ENCODE data around the gene CTTN.

Gene CTTN

GRCh38 chr11:70397983-70398833 is at the start of gene CTTN:
Gene CTTN (plus strand): TSS chr11:70398529. CDS start chr11:70407298, 8,769 bp downstream.
- DNase-seq (ENCODE audit: low read depth) = no peak

- DNase-seq (ENCODE audit: low read depth) = no peak
Observed at GRCh38 chr11:70348608-70349007, 49.7 kb upstream of the CTTN start.

- DNase-seq (ENCODE audit: low read depth) = no peak
Observed at GRCh38 chr11:70351646-70352045, 46.7 kb upstream of the CTTN start.

- no peak for DNase-seq (ENCODE audit: low read depth)
Observed at GRCh38 chr11:70352100-70352499, 46.2 kb upstream of the CTTN start.

GRCh38 chr11:70352601-70353000 is 45.7 kb upstream of the CTTN start:
- no peak for DNase-seq (ENCODE audit: low read depth)

GRCh38 chr11:70353329-70353728 is 45.0 kb upstream of the CTTN start:
- no peak for DNase-seq (ENCODE audit: low read depth)

- DNase-seq (ENCODE audit: low read depth) = no peak
Observed at GRCh38 chr11:70353900-70354568, 44.3 kb upstream of the CTTN start.

- DNase-seq (ENCODE audit: low read depth) = no peak
Observed at GRCh38 chr11:70354629-70355028, 43.7 kb upstream of the CTTN start.

- no peak for DNase-seq (ENCODE audit: low read depth)
Observed at GRCh38 chr11:70358753-70359152, 39.6 kb upstream of the CTTN start.

GRCh38 chr11:70359451-70360205 is 38.7 kb upstream of the CTTN start:
- DNase-seq (ENCODE audit: low read depth) = no peak

- no peak for DNase-seq (ENCODE audit: low read depth)
Observed at GRCh38 chr11:70360211-70360610, 38.1 kb upstream of the CTTN start.

- no peak for DNase-seq (ENCODE audit: low read depth)
Observed at GRCh38 chr11:70364178-70364577, 34.2 kb upstream of the CTTN start.

- peak; percentile 34 for DNase-seq (ENCODE audit: low read depth)
Observed at GRCh38 chr11:70364745-70365543, 33.4 kb upstream of the CTTN start.

GRCh38 chr11:70365544-70365927 is 32.8 kb upstream of the CTTN start:
- DNase-seq (ENCODE audit: low read depth) = no peak

GRCh38 chr11:70367071-70367470 is 31.3 kb upstream of the CTTN start:
- DNase-seq (ENCODE audit: low read depth) = no peak

GRCh38 chr11:70368961-70369360 is 29.4 kb upstream of the CTTN start:
- DNase-seq (ENCODE audit: low read depth) = no peak

- no peak for DNase-seq (ENCODE audit: low read depth)
Observed at GRCh38 chr11:70371241-70371640, 27.1 kb upstream of the CTTN start.

- DNase-seq (ENCODE audit: low read depth) = no peak
Observed at GRCh38 chr11:70372076-70372475, 26.3 kb upstream of the CTTN start.

GRCh38 chr11:70376621-70377020 is 21.7 kb upstream of the CTTN start:
- DNase-seq (ENCODE audit: low read depth) = no peak

- DNase-seq (ENCODE audit: low read depth) = no peak
Observed at GRCh38 chr11:70377645-70378044, 20.7 kb upstream of the CTTN start.

GRCh38 chr11:70378506-70379134 is 19.7 kb upstream of the CTTN start:
- DNase-seq (ENCODE audit: low read depth) = no peak
